GM21381 (cell line): Measurements from ENCODE around the gene CLEC2D.
"Not testable (repeated sequence)": the region's sequence is repeated elsewhere in the genome, so short reads cannot be mapped to it uniquely, and the experiment has no call there.

ENCODE experiments used
- ATAC-seq: cut with Tn5 transposase; IDR thresholded peaks from one replicate; pipeline ENCODE4 v1.9.1; 2021; ENCODE audit warnings: mild to moderate bottlenecking, moderate library complexity; ENCODE audit not compliant: unreplicated experiment

CLEC2D gene

GRCh38 chr12:9725213-9725870, 55.8 kb downstream of the CLEC2D start:
- no peak for ATAC-seq

- no peak for ATAC-seq
These were observed 58.3 kb downstream of the CLEC2D start for GRCh38 chr12:9727813-9728212.

DNA sequence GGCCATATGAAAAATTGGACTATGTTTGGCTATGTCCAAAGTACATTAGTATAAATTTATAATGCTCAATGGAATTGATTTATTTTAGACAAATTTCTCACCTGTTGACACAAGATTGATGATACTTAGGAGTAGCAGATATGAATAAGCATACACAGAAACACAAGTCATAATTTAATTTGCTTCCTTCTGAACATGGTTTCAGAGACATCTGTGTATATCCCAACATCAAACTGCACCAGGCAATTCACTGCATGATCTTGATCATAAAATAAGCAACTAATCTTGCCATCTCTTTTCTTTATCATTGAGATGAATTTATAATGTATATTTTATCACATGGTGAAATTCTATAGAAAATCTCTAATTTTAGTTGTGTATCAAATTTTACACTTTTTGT, 59.6 kb downstream of the CLEC2D start:
- ATAC-seq, result no peak

GRCh38 chr12:9730011-9730410, 60.5 kb downstream of the CLEC2D start:
- no peak for ATAC-seq

DNA sequence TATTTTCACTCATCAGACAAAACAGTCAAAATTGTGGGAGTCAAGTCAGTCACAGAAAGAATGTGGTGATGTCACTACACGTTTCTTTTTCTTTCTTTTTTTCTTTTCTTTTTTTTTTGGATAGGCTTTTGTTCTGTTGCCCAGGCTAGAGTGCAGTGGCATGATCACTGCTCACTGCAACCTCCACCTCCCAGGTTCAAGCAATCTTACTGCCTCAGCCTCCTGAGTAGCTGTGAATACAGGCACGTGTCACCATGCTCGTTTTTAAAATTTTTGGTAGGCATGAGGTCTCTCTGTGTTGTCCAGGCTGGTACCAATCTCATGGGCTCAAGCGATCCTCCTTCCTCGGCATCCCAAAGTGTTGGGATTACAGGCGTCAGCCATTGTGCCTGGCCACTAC, 61.1 kb downstream of the CLEC2D start:
- no peak for ATAC-seq

GRCh38 chr12:9731393-9731792, 61.9 kb downstream of the CLEC2D start:
- no peak for ATAC-seq

GRCh38 chr12:9731797-9732196, 62.3 kb downstream of the CLEC2D start:
- no peak for ATAC-seq

DNA sequence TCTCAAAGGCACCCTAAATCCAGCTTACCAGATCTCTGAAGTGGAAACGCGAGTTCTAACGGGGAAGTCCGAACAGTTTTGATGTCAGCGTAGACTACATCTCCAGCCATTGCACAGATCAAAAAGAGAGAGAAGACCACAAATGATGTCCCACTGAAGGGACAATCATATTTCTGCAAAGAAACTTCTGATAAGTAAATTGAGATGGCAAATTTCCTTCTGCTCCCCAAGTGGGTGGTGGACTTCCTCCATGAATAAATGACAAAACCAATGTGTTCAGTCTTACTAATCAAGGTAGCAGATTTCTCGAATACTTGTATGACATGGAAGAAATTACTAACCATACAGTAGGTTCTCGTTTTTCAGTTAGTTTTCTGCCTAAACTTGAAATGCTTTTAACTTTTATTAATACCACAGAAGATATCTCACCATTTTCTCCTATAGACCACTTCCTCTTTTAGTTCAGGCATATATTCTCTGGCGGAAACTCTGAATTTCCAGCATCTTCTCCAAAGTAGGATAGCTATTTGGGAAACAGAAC, 63.5 kb downstream of the CLEC2D start, which contains the start of gene CLECL1:
Gene CLECL1, minus strand, starts transcription at position 177 of the 541 bp plus-strand sequence.
- peak; percentile 39 for ATAC-seq

DNA sequence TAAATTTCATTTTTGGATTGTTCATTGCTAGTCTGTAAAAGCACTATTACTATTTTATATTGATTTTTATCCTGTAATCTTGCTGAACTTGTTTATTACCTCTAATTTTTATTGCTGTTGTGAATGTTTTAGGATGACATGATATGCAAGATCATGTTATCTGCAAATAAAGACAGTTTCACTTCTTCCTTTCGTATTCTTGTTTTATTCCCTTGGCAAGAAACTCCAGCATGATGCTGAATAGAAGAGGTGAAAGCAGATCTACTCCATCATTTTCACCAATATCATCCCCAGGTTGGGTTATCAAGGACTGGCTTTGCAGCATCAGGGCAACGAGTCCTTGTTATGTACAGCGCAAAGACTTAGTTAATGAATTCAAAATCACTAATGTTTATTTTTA, 66.1 kb downstream of the CLEC2D start:
- ATAC-seq, result no peak

DNA sequence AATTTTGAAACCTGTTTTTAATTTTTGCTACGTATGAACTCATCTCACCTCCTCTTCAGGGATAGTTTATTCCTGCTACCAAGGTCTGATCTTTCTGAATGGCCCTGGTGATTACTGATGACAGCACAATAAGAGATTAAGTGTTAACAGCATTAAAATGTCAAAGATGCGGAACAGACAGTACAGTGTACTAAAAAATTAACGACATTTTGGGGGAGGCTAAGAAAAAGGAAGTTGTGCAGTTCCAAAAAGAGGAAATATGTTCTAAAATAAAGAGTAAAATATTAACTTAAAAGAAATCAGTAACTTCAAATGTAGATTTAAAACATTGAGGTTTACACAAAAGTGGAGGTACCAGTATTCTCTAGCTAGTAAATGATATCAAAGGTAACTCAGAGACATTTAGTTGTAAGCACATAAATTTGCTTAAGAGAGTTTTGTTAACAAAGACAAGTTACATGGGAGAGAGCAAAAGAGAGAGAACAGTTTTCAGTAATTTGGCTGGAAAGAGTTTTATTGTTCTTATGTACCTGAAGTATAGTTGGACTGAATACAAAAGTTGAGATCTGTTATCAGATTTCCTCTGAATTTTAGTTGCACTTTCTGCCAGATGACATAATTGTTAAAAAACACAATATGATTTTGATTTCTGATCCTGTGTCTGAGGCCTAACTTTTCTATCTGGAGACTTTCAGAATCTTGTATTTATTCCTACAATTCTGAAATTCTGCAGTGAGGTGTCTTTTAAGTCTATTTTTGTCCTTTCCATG, 67.6 kb downstream of the CLEC2D start:
- ATAC-seq, result no peak

DNA sequence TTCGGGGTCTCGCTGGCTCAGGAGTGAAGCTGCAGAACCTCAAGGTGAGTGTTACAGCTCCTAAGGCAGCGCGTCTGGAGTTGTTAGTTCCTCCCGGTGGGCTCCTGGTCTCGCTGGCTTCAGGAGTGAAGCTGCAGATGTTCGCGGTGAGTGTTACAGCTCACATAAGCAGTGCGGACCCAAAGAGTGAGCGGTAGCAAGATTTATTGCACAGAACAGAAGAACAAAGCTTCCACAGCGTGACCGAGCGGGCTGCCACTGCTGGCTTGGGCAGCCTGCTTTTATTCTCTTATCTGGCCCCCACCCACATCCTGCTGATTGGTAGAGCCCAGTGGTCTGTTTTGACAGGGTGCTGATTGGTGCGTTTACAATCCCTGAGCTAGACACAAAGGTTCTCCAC, 69.4 kb downstream of the CLEC2D start:
- ATAC-seq, result not testable (repeated sequence)

GRCh38 chr12:9739404-9740105, 70.0 kb downstream of the CLEC2D start:
- not testable (repeated sequence) for ATAC-seq

- no peak for ATAC-seq
These were observed 70.7 kb downstream of the CLEC2D start for GRCh38 chr12:9740106-9740750.

- ATAC-seq, result peak; percentile 69
These were observed 72.2 kb downstream of the CLEC2D start for GRCh38 chr12:9741726-9742125.

DNA sequence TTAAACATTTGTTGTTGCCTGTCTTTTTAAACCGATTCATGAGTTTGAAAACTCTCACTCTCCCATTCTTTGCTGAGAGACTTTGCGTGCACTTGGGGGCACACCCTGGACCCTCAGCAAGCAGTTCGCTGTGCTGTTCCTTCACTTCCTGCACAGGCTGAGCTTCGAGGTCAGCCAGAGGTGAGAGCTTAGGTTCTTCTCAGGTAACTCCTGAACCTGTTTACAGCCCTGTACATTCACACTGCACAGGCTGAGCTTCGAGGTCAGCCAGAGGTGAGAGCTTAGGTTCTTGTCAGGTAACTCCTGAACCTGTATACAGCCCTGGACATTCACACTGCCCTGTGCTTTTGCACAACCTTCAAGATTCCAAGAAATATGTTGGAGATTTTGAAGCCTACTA, 73.1 kb downstream of the CLEC2D start:
- peak; percentile 41 for ATAC-seq

DNA sequence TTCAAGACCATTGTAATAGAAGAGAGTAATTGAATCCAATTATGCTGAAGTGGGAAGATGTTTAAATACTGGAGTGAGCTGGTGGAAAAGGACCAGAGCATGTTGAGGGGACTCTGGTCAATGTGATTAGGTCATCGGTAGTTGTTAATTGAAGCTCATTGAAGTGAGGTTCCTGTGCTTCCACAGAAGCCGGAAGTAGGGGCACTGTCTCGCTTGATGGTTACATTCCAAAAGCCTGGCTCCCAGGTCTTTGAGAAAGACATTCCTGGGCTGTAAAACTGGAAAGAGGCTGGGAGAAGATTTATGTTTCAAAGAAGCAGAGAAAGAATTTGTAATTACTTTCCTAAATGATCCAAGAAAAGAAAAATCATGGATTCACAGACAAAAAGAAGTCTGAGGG, 75.7 kb downstream of the CLEC2D start:
- no peak for ATAC-seq
